ENCODE results near the gene NDUFS3.

DNA sequence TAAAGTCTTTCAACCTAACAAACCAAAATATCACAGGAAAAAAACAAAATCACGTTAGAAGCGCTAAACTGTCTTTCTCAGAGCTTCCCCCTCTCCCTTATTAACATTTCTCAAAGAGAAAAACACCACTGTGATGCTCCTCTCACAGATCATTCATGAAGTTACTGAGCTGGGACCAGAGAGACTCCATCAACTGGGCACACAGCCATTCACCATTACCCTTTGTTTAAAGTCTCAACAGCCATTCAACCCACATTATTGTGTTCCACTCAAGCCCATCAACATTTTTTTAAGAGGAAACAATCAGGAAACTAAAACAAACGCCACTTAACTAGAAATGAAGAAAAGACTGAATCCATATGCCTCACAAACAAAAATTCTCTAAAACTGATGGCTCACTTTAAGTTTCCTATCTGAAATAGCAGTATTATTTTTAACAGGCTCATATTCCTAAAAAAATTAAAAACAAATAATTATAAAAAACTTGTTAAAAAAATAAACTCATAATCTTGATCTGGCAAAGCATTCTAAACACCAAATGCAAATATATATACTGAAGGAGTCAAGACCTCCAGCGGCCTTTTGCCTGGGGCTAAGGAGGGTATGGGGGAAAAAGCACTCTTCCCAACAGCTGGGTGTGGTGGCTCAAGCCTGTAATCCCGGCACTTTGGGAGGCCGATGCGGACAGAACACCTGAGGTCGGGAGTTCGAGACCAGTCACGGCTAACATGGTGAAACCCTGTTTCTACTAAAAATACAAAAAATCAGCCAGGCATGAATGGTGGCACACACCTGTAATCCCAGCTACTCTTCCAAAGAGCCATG is 39.9 kb upstream of the NDUFS3 start:
- TF ChIP-seq, protein P1, sequence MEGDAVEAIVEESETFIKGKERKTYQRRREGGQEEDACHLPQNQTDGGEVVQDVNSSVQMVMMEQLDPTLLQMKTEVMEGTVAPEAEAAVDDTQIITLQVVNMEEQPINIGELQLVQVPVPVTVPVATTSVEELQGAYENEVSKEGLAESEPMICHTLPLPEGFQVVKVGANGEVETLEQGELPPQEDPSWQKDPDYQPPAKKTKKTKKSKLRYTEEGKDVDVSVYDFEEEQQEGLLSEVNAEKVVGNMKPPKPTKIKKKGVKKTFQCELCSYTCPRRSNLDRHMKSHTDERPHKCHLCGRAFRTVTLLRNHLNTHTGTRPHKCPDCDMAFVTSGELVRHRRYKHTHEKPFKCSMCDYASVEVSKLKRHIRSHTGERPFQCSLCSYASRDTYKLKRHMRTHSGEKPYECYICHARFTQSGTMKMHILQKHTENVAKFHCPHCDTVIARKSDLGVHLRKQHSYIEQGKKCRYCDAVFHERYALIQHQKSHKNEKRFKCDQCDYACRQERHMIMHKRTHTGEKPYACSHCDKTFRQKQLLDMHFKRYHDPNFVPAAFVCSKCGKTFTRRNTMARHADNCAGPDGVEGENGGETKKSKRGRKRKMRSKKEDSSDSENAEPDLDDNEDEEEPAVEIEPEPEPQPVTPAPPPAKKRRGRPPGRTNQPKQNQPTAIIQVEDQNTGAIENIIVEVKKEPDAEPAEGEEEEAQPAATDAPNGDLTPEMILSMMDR (IDR thresholded peaks at IDR 0.05): no peak
- TF ChIP-seq ZFX (IDR thresholded peaks at IDR 0.05; ENCODE audit: borderline replicate concordance): no peak
